ENCODE results near the gene RIMS3. TPM values are rescaled to one million over a fixed set of nuclear protein-coding genes. Genes with fewer than 3 reads are reported as not detected.
"Not testable (repeated sequence)": the region's sequence is repeated elsewhere in the genome, so short reads cannot be mapped to it uniquely, and the experiment has no call there.

RIMS3 gene
- total RNA-seq, 1 donor from 2014 or later = 4.2 TPM

- no peak for DNase-seq (ENCODE audit: low read depth)
- no peak for TF ChIP-seq CTCF (conservative IDR thresholded peaks at IDR 0.05; ENCODE audit: low read depth, low read length)
- no peak overlapping the region for H3K4me3 ChIP-seq (ENCODE audit: low read depth, low read length)
Measured at GRCh38 chr1:40575336-40575735, 90.1 kb downstream of the RIMS3 start.

GRCh38 chr1:40574805-40575204, 90.7 kb downstream of the RIMS3 start:
- not testable (repeated sequence) for H3K4me3 ChIP-seq (ENCODE audit: low read depth, low read length); DNase-seq (ENCODE audit: low read depth)

Other genes with a start within 250 kb of the RIMS3 start
- gene ZFP69B, start 215.2 kb downstream of the RIMS3 start, total RNA-seq = 2.6 and 4.1 TPM in 2 replicates
- 0.58 and 2.6 TPM in 2 replicates for gene ZFP69, start 188.4 kb downstream of the RIMS3 start, total RNA-seq
- 6.9 and 7.3 TPM in 2 replicates for gene EXO5, start 156.9 kb downstream of the RIMS3 start, total RNA-seq
- 3.9 and 4.8 TPM in 2 replicates for gene ZNF684, start 134.0 kb downstream of the RIMS3 start, total RNA-seq
- 42.2 and 50.5 TPM in 2 replicates for gene NFYC, start 26.0 kb upstream of the RIMS3 start, total RNA-seq
- 1.0 and 2.2 TPM in 2 replicates for gene KCNQ4, start 118.1 kb upstream of the RIMS3 start, total RNA-seq
- gene CITED4, start 196.7 kb upstream of the RIMS3 start, total RNA-seq = 43.4 and 55.5 TPM in 2 replicates